HG02623 (cell line): Measurements from ENCODE around the gene EFCAB11.

Source experiments
- ATAC-seq: cut with Tn5 transposase; IDR thresholded peaks from one replicate; pipeline ENCODE4 v1.9.1; 2021; ENCODE audit warnings: moderate library complexity; ENCODE audit not compliant: unreplicated experiment

Gene EFCAB11

DNA sequence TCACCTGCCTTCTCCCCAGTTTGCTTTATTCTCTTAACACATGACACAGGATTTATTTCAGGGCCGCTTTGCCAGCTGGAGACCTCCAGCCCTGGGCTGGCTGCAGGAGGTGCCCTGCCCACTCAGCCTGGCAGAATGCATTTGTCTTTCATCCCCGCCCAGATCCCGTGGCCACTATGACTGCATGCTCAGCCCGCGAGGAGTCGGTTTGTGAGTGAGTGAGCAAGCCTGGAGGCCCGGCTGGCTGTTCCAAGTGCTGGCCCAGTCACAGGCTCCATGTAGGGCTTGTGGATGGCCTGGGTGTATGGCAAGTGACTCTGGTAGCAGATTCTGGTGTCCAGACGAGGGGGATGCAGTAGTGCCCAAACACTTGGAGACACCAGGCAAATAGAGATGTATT, 3.3 kb upstream of the EFCAB11 start:
- ATAC-seq = no peak

DNA sequence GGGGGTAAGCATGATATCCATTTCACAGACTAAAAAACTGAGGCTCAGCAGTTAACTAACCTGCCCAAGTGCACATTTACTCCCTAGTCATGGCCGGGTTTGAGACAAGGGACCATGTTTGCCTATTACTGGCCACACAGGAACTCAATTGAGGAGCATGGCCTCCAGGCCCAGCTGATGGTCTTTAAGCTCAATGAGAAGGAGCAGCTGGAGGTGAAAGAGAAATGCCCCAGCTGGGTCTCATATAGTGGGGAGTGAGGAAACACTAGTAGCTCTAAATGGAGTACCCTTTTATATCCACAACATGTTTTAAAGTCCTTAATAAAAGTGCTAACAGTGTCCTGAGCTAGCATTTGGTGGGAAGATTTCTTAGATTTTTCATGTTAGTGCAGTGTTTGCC, 2.8 kb upstream of the EFCAB11 start:
- no peak for ATAC-seq

DNA sequence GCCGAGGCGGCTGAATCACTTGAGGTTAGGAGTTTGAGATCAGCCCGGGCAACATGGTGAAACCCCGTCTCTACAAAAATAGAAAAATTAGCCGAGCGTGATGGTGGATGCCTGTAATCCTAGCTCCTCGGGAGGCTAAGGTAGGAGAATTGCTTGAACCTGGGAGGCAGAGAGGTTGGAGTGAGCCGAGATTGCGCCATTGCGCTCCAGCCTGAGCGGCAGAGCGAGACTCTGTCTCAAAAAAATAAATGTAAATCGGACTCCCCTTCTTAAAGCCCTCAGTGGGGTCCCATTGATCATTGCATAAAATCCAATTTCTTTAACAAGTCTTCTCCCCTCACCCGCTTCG, 2.1 kb upstream of the EFCAB11 start:
- no peak for ATAC-seq

DNA sequence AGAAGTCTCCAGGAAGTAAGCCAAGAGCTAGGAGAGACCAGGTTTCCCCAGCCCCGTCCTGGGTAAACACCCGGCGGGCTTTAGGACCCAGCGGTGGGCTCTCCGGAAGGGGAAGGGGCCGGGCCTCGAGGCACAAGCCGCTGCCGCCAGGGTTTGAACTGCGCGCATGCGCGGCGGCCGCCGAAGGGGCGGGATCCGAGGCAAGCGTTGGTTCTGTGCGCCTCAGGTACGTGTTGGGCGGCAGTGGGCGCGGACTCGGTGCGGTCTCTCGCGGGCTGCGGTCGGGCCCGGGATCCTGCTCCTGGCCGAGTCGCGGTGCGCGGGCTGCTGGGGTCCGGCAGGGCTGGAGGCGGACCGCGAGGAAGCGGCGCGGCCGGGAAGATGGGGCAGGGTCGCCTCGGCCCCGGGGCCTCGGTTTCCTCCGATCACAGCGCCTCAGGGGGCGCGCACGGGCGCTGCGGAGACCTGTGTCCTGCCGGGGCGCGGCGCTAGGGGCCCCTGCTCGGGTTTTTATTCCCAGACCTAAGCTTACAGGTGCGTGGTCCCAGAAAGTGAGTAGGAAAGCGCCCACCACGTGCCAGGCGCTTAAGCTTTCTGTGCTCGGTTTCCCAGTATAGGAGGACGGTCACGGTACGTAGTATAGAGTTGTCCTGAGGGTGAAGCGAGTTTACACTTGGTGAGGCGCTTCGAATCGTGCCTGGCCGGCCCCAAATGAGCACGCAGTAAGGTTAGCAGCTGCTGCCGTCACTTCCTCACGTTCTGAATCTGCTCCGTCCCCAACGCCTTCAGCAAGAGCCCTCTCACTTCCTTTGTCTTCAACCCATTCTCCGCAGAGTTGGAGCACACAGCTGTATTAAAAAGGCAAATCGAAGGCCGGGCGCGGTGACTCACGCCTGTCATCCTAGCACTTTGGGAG, 1.5 kb upstream of the EFCAB11 start, which contains the start of gene TDP1:
TSS of gene TDP1 (plus strand) at position 183 of the 916 bp plus-strand sequence. CDS start 7,188 bp downstream, outside the sequence.
- peak; percentile 50 for ATAC-seq

DNA sequence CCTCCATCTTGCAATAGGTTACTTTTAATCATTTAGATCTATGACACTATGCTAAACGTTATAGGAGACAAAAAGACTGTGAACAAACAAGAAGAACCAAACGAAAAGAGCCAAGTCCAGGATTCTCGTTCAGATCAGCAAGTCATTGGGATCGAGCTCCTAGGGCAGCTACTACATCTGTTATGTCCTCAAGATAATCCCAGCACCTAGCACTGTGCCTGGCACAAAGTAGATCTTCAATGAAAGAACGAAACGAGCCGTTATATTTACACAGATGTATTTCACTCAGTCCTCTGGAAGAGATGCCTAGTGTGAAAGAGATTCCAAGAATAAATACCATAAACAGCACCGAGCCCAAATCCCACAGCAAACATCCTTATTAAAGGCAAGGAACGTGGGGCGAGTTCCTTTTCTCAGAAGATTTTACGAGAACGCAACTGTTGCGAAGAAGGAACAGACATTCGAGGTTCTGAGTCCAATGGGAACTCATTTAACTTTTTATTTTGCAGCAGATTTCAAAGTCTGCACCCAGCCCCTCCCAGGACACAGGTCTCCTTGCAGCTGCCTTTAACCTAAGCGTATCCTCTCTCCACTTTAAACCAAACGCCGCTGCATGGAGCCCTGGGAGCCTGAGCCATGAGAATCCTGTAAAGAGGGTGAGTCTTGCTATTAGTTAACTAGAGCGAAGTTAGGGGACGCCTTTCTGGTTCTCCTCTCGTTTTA, 653 bp upstream of the EFCAB11 start:
- ATAC-seq = peak; percentile 6

DNA sequence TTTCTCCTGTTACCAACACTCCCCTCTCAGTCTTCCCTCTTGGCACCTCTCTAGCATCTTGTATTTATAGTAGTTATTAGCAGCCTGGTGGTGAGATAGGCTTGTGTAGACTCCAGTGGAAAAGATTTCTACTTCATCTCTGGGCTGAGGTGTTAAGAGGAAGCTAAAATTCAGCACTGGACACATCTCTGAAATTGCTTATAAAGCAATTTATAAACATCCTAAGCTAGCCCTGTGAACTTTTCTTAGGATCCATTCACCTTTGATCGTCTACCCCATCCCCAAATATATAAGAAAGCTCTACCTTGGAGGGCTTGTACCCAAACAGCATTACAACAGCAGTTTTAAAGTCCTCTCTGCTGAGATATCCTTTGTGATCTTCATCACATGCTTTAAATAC, 928 bp downstream of the EFCAB11 start:
- ATAC-seq = no peak

DNA sequence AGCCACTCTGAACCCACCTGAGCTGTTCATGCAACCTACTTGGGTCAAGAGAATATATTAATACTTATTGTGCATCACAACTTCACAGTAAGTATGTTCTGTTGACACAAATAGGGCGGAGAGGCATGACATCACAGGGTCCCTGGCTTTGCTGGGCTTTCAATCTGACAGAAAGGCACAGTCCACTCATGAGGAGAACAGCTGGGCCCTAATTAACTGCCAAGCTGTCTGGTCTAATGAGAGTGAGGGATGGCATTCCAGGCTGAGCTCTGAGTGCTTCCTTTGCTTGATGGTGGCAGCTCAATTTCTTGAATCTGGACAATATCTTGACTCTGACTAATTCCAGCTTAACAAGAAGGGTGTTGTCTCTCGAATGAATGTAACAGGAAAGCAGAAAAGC, 2.0 kb downstream of the EFCAB11 start:
- no peak for ATAC-seq

DNA sequence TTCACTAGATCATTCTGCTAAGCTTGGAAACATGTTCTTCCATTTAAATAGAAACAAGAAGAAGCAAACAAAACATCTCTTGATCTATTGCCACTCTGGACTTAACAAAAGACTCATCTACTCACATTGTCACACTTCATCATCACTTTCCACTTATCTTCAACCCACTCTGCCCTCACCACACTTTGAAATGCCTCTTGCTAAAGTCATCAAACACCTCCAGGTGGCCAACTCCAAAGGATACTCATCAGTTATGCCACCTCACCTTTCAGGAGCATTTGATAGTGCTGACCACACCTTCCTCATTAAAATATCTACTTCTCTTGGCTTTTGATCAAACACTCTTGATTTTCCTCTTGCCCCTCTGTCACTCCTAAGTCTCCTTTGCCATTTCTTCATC, 7.2 kb downstream of the EFCAB11 start:
- no peak for ATAC-seq

DNA sequence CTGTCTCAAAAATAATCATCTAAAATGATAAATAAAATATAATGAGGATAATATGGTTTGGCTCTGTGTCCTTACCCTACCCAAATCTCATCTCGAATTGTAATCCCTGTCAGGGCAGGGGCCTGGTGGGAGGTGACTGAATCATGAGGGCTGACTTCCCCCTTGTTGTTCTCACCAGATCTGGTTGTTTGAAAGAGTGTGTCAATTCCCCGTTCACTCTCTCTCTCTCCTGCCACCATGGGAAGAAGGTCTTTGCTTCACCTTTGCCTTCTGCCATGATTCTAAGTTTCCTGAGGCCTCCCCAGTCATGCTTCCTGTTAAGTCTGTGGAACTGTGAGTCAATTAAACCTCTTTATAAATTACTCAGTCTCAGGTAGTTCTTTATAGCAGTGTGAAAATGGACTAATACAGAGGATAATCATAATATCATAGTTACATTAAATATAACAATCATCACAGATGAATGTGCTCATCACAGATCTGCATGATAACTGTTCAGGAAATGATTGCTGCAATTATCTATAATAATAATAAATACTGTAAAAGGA, 12.6 kb downstream of the EFCAB11 start:
- ATAC-seq = no peak

DNA sequence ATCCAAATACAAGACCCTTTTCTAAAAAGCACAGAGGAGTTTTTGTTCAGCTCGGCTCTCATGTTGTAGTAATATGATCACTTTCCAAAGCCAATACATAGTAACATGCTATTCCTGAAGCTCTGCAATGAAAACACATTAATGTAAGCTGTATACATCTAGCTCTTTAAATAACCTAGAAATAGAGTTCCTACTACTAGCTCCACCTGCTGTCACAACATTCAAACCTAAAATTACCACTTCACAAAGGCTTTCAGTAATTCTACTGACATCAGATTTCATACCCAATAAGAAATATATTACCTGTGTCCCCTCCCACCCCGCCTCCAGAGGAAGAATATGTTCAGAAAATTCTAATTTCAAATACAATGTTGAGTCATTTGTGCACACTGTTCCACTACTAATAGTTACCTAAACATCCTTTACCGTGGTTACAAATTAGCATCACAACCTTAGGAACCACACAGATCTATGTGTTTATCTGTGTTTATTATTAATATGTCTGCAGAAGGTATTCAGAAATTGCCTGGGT, 17.8 kb downstream of the EFCAB11 start:
- no peak for ATAC-seq

DNA sequence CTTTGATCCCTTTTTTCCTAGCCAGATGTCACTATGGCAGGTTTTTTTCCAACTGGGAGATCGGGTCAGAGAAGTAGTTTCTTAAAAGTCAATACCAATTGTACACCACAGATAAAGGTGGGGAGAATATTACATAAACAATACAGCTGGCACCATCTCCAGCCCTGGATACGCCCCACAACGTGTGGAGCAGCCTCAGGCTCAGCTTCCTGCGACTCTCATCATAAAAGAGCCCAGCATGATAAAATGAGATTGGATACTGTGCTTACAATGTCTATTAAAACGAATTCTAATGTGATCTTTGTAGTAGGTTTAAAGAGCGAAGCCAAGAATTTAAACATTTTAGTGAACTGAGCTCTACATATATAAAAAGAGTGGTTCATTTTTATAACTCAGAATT, 21.5 kb downstream of the EFCAB11 start:
- ATAC-seq = no peak

DNA sequence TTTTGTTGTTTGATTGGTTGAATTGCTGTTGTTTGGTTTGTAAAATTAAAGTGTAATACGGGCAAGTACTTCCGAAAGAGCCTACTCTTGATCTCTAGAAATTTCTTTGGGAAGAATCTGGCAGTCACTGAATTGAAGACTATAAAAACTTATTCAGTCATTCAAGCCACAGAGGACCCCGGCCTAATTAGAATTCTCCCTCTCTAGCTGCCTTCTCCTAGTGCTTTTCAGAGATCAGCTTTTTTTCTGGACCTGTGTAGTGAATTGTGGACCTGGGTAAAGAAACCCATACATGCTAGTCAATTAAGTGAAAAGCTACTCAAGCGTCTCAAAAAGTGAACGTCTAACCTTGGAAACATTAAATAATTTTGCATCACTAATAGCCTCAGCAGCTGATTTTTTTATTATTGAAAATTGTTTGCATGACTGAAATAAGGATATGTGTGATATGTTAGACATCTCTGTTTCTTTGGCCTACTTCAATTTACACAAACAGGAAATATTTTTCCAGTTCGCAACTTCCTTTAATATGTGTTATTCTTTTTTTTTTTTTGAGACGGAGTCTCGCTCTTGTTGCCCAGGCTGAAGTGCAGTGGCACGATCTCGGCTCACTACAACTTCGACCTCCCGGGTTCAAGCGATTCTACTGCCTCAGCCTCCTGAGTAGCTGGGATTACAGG, 27.2 kb downstream of the EFCAB11 start:
- no peak for ATAC-seq

DNA sequence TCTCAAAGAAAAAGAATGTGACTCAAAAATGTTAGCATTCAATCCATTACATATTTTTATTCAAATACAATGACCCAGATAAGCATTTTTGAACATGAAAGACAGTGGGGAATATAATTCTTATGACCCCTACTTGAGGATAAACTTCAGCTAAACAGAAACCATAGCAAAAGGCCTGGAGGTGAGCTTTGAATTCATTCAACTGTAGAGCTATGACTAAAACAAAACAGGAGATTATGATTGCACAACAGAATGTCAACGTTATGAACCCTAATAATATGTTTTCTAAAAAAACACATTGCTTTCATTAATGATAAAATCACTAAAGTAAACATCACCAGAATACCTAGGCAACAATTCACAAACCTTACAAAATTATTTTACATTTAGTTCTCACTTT, 27.8 kb downstream of the EFCAB11 start:
- ATAC-seq = no peak

DNA sequence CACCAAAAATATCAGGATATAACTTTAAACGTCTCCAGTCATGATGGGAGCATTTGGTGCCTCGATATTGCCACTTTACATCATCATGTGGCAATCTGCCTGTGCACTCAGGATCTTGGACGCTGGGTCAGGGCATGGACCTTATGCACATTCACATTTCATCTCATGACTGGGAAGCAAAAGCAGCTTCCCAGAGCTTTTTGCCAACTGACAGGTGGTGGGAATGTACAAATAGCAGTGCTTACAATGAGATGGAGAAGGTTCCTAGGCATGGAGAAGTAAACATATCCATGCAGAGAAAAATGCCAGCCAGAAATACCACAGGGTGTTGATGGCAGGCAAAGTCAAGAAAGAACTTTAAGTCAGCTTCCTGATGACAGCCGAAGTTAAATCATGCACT, 30.3 kb downstream of the EFCAB11 start:
- ATAC-seq = no peak

DNA sequence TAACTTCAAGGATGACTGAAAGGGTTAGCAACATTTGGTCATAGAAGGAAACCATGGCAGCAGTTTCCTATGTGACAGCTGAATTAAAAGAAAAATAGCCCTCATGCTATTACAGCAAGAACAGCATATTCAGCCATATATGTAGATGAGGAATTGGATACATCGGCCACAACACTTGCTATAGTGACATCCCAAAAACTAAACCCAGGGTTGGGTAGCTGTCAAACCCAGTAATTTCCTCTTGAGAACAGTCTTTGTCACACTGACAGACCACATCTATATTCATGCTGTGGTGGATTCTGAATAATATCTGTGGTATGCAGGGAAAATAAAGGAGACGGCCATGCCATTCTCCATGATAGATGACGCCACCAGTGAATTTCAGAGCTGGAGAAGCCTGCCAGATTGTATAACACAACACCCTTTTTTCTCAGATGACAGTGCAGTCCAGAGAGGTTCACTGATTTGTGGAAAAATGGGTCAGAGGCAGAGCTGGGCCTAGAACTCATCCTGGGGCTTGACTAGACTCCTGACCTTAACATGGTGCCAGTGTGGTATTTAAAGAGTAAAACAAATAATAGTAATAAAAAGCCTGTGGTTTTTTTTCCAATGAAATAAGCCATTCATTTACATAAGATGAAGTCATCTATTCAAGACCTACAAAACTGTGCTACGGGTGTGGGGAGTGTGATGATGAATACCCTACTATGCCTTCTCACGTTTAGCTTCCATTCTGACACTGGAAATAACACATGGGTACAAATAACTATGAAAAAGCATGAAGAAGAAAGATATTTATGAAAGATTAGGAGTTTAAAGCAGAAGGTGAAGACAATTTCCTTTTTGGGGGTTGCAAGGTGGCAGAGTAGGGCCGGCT, 32.3 kb downstream of the EFCAB11 start:
- ATAC-seq = no peak

DNA sequence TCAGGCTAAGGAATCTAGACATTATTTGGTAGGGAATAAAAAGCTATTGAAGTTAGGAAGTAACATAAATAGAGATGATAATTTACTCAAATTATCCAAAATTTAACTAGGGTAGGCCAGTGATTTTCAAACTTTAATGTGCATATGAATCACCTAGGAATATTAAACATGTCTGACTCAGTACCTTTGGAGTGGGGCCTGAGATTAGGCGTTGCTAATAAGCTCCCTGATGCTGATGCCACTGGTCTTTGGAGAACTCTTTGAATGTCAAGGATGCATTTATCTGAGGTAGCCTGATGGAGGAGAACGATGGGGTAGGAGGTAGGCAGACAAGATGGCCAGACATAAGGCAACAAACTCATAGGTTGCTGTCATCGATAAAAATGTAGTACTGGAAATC, 33.2 kb downstream of the EFCAB11 start:
- no peak for ATAC-seq

DNA sequence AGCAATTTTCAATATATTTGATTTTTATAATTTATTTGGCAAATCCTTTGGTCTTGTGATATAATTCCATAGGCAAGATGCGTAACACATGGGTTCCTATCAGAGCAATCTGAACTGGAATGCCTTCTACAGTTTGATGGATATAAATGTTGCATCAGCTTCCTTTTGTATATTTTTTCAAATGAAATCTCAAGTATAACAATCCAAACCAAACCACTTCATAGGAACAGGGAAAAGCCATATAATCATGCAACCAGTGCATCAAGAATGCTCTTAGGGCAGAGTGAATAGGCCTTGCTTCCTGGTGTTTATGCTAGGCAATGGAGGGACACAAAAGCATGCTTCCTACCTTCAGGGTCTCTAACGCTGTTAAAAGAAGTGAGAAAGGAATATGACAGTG, 34.5 kb downstream of the EFCAB11 start:
- no peak for ATAC-seq

DNA sequence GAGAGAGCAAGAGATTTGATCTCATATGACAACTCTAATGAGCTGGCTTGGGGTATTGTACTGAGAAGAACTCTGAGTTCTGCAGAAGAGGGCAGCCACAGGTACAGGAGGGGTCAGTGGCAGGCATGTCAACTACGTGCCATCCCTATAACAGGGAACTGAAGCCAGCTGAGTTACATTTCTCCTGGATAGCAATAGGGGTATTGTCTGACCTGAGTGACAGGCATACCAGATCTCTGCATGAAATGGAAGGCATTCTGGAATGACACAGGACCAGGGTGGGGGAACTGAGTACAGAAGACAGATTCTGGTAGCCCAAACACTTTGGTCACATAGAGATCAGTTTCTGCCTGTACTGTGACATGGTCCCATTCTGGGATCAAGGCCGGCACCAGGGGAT, 35.8 kb downstream of the EFCAB11 start:
- no peak for ATAC-seq

DNA sequence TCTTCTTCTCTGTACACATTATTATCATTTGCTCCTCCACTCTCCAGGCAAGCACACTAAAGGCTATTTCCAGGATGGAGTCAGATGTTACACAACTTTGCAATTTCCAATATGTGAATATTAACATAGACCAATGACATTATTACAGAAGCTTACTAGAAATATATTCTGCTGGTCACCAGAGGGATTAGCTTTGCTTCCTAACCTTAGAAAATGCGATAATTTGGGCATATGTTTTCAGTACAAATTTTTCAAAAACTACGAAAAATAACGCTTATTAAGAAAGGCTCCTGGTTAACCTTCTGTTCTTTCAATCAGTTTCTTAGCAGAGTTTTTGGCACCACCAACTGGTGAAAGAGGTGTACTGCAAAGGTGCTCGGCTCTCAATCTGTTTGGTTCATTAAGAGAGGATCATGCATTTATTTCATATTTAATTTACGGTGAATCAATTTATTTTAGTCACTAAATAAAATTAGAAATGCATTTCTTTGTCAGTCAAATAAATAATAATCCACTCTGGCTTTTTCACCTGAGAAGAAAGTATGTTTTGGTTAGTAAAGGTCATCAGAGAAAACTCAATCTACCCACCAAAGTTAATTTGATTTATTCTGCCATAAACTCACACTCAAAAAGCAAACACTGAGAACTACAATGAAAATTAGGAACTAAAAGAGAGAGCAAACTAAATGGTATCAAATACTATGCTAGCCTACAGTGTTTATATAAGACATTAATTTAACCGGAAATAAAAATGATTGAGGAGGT, 39.2 kb downstream of the EFCAB11 start:
- ATAC-seq = no peak
